Lung (tissue), 12 donors: ENCODE results near the gene CUL3. TPM values are rescaled to one million over a fixed set of nuclear protein-coding genes. Genes with fewer than 3 reads are reported as not detected.

Experiments used
- ATAC-seq: fragments of 200-7000 bp; cut with Tn5 transposase; one replicate; pipeline ENCODE4 v1.9.1; 2020; ENCODE audit warnings: moderate number of reproducible peaks; ENCODE audit not compliant: insufficient read depth, low FRiP score
- DNase-seq, 3 donors: peaks; one replicate each; pipeline ENCODE4 v3.0.0-alpha.2; 2013 to 2017
- H3K27ac ChIP-seq, 2 donors: one replicate each; pipeline ENCODE4 v1.5.1; 2013; ENCODE audit warnings: mild to moderate bottlenecking in 2 of 2, moderate library complexity in 2 of 2, control low read depth in 1 of 2, inconsistent platforms in 1 of 2, low read depth in 1 of 2, low read length in 1 of 2
- H3K27me3 ChIP-seq, 3 donors: one replicate each; pipeline ENCODE4 v1.5.1; 2013; ENCODE audit warnings: low read length in 2 of 3; ENCODE audit not compliant: control insufficient read depth in 3 of 3, insufficient read depth in 3 of 3
- H3K36me3 ChIP-seq, 4 donors: one replicate each; pipeline ENCODE4 v1.5.1; 2013; ENCODE audit warnings: low read length in 4 of 4, mild to moderate bottlenecking in 1 of 4, moderate library complexity in 1 of 4; ENCODE audit not compliant: control insufficient read depth in 4 of 4, insufficient read depth in 4 of 4
- H3K4me1 ChIP-seq, 5 donors: one replicate each; pipeline ENCODE4 v1.5.1; 2013; ENCODE audit warnings: low read length in 5 of 5, mild to moderate bottlenecking in 2 of 5, moderate library complexity in 1 of 5; ENCODE audit not compliant: control insufficient read depth in 5 of 5, insufficient read depth in 5 of 5
- H3K4me3 ChIP-seq: one replicate; pipeline ENCODE4 v1.5.1; 2013; ENCODE audit warnings: mild to moderate bottlenecking, control low read depth, moderate library complexity
- H3K9ac ChIP-seq, 2 donors: one replicate each; pipeline ENCODE4 v1.5.1; 2013; ENCODE audit warnings: low read length in 2 of 2, control low read depth in 1 of 2; ENCODE audit not compliant: insufficient read depth in 1 of 2
- H3K9me3 ChIP-seq, 4 donors: one replicate each; pipeline ENCODE4 v1.5.1; 2013; ENCODE audit warnings: low read length in 3 of 4, mild to moderate bottlenecking in 1 of 4, moderate library complexity in 1 of 4; ENCODE audit not compliant: control insufficient read depth in 4 of 4, insufficient read depth in 3 of 4
- WGBS, 2 donors: extraction: QIAGEN DNeasy Blood & Tissue Kit; methylation state at CpG; one replicate each; pipeline ENCODE4 v1.1.7; 2013; 5-methylcytosine and 5-hydroxymethylcytosine counted together
- polyA plus RNA-seq, 2 donors: library from polyadenylated mRNA; stranded (reverse); fragments of 200-250 nt; gene quantifications; one replicate each; pipeline ENCODE4 v1.2.1, GENCODE V29; 2013
- total RNA-seq, 2 donors: library from RNA; depleted of rRNA in 1 of 2; stranded (reverse); fragments of >200 nt in 1 of 2; gene quantifications; one replicate each; pipeline ENCODE4 v1.2.1, GENCODE V29; 2014 to 2021
- TF ChIP-seq, protein P1 (sequence below): IDR thresholded peaks from 2 replicates; pipeline ENCODE4 v1.5.1; 2012; ENCODE audit warnings: mild to moderate bottlenecking; ENCODE audit errors: control extremely low read depth, extremely low read depth
- donor health status: control.
- donor health status: control.
- donor health status: Bipolar disorder and iron deficiency.
- donor health status: healthy.
- donor health status: DM: yes; HTN: yes; CAD: no.

The CUL3 gene
- total and polyA plus RNA-seq, 4 donors, result 45.5 to 120 (median 64.6) TPM

DNA sequence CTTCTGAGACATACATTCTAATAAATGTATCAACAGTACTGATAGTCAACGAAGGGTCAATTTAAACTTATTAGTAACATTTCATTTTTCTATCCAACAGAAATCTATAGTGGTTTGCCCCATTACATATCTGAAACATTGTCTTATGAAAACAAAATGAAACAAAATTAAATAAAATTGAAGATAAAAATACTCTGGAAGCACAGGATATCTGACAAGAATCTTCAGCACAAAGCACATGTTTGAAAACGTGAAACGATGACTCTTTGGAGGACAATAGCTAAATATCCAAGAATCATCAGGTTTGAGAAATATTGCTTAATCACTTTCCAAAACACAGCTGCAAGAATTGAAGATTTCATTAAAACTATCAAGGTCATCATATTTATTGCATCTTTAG lies 112.3 kb downstream of the CUL3 start:
- Histone ChIP-seq H3K4me3 (no peak overlapping the region), H3K9me3 (no peaks in the 10 kb centered on the region), H3K27ac (no peak overlapping the region), H3K27me3 (no peaks in the 10 kb centered on the region), H3K9ac (no peak overlapping the region), H3K36me3 (peaks cover 10 to 28% (median 25%) of the 10 kb centered on the region in 4 donors), H3K4me1 (no peaks in the 10 kb centered on the region)
- TF ChIP-seq, protein P1, sequence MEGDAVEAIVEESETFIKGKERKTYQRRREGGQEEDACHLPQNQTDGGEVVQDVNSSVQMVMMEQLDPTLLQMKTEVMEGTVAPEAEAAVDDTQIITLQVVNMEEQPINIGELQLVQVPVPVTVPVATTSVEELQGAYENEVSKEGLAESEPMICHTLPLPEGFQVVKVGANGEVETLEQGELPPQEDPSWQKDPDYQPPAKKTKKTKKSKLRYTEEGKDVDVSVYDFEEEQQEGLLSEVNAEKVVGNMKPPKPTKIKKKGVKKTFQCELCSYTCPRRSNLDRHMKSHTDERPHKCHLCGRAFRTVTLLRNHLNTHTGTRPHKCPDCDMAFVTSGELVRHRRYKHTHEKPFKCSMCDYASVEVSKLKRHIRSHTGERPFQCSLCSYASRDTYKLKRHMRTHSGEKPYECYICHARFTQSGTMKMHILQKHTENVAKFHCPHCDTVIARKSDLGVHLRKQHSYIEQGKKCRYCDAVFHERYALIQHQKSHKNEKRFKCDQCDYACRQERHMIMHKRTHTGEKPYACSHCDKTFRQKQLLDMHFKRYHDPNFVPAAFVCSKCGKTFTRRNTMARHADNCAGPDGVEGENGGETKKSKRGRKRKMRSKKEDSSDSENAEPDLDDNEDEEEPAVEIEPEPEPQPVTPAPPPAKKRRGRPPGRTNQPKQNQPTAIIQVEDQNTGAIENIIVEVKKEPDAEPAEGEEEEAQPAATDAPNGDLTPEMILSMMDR, result no peak
- WGBS, 2 donors, result 90 to 97% methylated on average over 3 of the region's 3 CpGs
- DNase-seq, result no peak
- ATAC-seq, result no peak

DNA sequence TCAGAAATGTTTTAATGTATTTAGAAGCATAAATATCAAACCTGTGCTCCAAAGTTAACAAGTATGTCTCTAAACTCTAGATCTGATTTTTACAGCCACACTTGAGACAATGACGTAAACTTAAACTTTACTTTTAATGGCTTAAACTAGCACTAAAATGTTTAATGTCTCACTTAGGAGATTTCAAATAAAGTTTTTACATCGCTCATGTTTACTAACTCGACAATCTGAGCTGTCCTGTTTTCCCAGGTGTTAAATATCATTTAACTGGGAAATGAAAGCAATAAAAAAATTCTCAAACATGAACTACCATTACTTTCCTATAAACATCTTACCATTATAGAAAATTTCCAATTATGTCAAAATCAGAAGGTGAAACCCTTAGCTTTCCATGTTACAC lies 113.0 kb downstream of the CUL3 start:
- H3K27me3 ChIP-seq, result no peaks in the 10 kb centered on the region
- no peak overlapping the region for H3K9ac ChIP-seq
- H3K27ac ChIP-seq, result no peak overlapping the region
- no peaks in the 10 kb centered on the region for H3K4me1 ChIP-seq
- H3K9me3 ChIP-seq, result no peaks in the 10 kb centered on the region
- ATAC-seq (no peak), DNase-seq (no peak)
- TF ChIP-seq, protein P1, result no peak
- WGBS, 2 donors, result 86 to 94% methylated on average over 3 of the region's 3 CpGs
- H3K4me3 ChIP-seq, result no peak overlapping the region
- peaks cover 8 to 22% (median 20%) of the 10 kb centered on the region in 4 donors for H3K36me3 ChIP-seq

DNA sequence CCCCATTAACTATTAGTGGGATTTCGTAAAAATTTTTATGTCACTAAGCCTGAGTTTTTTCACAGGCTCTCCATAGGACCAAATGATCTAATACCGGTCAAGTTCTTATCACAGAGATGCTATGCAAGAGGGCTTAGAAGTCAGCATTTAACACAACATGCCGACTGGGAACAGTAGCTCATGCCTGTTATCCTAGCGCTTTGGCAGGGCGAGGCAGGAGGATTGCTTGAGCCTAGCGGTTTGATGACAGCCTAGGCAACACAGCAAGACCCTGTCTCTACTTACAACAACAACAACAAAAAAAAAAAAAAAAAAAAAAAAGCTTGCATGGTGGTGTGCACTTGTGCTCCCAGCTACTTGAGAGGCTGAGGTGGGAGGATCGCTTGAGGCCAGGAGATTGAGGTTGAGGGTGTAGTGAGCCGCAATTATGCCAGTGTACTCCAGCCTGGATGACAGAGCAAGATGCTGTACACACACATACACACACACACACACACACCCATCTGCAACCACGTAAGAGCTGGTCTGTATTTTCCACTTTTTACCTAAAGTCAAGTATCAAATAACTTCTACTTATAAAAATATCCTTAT lies 115.7 kb downstream of the CUL3 start:
- no peak overlapping the region for H3K4me3 ChIP-seq
- ATAC-seq (no peak), DNase-seq (peak in 1 of 3 donors; percentile 9)
- 79 to 87% methylated on average over 9 of the region's 9 CpGs for whole genome bisulfite sequencing, 2 donors
- H3K27ac ChIP-seq, result no peak overlapping the region
- H3K36me3 ChIP-seq, result peaks cover 0 to 6% (median 5%) of the 10 kb centered on the region in 4 donors
- TF ChIP-seq, protein P1, result no peak
- no peak overlapping the region for H3K9ac ChIP-seq
- no peaks in the 10 kb centered on the region for H3K9me3 ChIP-seq
- H3K27me3 ChIP-seq, result no peaks in the 10 kb centered on the region
- no peaks in the 10 kb centered on the region for H3K4me1 ChIP-seq
